ENCODE data around the gene MREG.
"Not testable (repeated sequence)": the region's sequence is repeated elsewhere in the genome, so short reads cannot be mapped to it uniquely, and the experiment has no call there.

MREG gene

GRCh38 chr2:215985257-215985656 lies 28.1 kb downstream of the MREG start:
- DNase-seq, result no peak

- no peak for DNase-seq
Measured at GRCh38 chr2:215984661-215985060, 28.7 kb downstream of the MREG start.

GRCh38 chr2:215983581-215984351 lies 29.6 kb downstream of the MREG start:
- DNase-seq, result no peak

- DNase-seq, result no peak
Measured at GRCh38 chr2:215982465-215982875, 30.9 kb downstream of the MREG start.

GRCh38 chr2:215981115-215981514 lies 32.2 kb downstream of the MREG start:
- no peak for DNase-seq

DNA sequence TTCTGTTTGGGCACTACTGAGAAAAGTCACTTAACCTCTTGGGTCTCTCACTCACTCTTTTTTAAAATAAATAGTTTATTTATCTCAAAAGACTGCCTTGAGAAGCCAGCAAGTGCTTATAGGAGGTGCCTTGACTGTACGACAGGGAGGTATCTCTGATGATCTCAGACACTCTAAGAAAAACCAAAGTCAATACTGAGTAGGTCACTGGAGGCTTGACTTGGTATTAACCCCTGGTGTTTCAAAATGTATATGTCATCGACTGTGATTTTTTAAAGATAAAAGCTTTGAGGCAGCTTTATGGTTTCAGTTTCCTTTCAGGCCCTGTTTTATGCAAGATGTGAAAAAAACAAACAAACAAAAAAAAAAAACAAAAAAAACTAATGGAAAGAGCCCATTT lies 33.7 kb downstream of the MREG start:
- DNase-seq, result no peak

DNA sequence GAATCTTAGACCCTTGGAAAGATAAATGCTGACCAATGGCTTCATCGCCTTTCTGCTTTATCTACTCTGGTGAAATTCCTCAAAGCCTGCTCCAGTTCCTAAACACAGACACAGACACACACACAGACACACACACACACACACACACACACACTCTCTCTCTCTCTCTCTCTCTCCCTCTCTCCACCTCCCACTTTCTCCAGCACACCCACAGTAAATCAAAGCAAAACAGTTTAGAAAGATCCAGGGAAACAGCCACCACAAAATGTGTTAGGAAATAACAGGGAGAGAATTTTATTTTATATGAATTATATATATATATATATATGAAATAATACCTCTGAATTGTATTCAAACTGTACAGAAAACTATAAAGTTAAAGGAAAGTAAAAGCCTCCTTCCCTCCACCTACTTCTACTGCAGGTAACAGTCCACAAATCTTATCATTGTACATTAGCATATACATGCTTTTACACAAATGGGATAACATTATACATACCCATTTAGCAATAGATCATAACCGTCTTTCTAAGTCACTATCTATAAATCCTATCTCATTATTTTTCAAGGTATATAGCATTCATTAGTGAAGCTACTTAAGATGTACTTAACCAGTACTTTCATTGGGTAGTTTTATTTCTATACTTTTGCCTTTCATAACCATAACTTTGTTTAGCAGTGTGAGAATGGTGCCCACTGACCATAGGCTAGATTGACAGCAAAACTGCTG lies 38.5 kb downstream of the MREG start:
- no peak for DNase-seq

- DNase-seq, result no peak
Measured at GRCh38 chr2:215973954-215974699, 39.2 kb downstream of the MREG start.

DNA sequence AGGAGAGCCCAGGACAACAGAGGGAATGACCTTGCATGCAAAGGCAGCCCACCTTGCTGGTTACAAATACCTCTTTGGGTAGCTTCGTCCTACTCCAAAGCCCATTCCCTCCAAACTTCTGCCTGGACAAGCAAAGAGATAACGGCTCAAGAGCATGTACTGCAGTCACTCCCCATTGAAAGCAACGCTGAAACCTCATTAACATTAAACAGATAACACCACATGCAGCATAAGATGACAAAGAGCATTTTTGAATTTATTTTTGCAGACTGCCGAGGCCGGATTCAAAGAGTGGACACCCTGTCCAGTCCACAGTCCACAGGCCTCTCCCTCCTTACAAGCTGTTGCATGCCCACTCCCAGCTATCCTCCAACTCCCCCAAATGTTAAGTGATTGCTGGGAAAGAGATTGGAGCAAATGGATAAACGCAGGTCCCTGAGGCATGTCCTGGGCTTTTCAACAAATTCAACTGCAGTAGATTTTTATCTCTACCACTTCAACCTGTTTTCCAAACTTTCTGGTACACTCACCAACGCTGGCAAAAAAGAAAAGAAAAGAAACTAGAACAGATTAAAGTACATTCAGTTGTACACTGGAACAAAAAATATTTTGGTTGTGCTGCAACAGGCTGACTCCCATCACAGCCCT lies 40.1 kb downstream of the MREG start:
- no peak for DNase-seq

DNA sequence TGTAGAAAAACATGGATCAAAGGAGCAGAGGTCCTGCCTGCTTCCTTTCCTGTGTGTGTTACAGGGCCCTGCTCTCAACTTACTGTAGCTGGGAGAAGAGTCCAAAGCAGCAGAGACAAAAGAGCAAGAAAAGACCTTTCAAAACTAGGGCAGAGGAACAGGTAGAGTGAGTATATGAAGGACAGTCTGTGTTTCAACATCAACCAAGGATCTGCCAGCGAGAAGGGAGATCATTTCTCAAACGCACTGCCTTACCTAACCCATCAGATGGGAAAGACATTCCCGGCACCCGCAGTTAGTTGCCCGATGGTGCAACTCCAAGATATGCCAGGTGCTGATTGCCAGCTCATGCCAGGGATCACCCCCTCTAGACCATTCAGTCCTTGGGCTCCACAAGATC lies 41.7 kb downstream of the MREG start:
- no peak for DNase-seq

DNA sequence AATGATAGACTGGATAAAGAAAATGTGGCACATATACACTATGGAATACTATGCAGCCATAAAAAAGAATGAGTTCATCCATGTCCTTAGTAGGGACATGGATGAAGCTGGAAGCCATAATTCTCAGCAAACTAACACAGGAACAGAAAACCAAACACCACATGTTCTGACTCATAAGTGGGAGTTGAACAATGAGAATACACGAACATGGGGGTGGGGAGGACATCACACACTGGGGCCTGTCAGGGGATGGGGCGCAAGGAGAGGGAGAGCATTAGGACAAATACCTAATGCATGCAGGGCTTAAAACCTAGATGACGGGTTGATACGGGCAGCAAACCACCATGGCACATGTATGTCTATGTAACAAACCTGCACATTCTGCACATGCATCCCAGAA lies 42.5 kb downstream of the MREG start:
- not testable (repeated sequence) for DNase-seq

- no peak for DNase-seq
Measured at GRCh38 chr2:215970425-215970824, 42.9 kb downstream of the MREG start.

GRCh38 chr2:215969131-215969841 lies 44.1 kb downstream of the MREG start:
- DNase-seq, result no peak

DNA sequence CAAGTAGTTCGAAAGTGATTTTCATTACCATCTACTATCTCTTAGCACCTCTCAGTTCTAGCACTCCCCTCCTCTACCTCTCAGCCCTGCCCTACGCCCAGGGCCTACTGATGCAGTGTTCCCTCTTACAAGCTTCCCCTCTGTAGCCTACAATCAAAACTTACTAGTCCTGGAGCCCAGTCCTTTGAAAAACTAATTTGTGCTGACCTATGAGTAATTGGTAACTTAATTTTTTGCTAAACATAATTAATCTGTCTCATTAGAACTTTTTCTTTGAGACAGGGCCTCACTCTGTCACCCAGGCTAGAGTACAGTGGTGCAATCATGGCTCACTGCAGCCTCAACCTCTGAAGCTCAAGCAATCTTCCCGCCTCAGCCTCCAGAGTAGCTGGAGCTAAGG lies 44.9 kb downstream of the MREG start:
- DNase-seq, result no peak

DNA sequence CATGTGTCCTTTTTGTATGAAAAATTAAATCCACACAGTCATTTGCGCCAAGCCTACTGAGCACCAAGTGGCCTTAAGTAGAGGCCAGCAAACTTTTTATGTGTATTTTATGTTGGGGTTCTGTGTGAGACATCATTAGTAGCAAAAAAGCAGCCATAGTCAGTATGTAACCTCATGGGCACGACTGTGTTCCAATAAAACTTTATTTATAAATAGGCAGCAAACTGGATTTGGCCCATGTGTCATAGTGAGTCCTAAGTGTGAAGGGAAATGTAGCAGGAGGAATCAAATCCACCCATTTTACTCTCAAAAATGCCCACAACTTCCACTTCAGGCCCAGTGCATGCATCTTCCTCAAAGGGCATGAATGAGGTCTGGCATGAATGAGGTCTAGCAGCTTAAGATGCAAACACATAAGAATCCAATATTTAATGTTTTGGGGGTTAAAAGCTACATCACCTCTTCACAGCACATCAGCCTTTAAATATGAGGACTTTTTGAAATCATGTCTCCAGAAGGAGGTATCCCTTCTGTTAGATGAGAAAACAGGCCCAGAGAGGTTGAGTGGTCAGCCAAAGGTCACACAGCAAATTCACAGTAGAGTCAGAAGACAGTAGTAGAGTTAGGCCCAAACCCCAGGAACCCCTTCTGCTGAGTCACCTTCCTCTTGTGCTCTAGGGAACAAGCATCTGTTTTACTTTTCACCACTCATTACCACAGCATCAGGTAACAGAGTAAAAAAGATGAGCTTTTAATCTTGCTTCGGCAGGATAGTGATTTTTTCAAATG lies 45.6 kb downstream of the MREG start:
- DNase-seq, result no peak

DNA sequence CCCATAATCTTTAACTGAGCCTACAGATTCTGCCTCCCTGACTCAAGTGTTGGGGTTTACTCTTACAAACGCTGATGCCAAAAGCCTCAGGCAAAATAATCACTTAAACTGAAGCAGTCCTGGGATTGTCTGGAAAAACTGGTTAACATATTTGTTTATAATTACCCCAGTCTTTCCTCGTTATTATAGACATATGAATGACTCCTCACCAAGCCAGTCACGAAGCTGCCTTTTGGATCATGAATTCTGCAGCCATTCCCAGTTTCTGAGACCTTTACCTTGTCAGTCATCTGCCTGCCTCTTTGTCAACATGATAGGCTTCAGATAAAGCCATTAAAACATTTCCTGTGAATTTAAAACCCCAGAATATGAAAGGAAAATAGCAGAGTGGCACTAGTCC lies 46.4 kb downstream of the MREG start:
- DNase-seq, result no peak

DNA sequence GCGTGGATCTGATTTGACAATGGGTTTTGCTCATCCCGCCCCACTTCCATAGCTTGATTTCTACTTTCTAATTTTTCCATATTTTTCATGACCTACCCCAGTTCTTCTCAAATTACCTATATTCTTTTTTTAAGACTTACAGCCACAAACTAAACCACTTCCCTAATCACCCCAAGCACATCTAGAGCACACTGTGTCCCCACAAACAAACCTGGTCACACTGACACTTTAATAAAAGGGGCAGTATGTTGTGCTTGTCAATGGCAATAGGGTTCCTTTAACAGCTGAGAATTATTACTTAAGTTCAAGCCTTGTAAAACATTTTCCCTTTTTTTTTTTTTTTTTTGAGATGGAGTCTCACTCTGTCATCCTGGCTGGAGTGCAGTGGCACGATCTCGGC lies 47.1 kb downstream of the MREG start:
- DNase-seq, result no peak

GRCh38 chr2:215965532-215966165 lies 47.7 kb downstream of the MREG start:
- no peak for DNase-seq

GRCh38 chr2:215961981-215962380 lies 51.4 kb downstream of the MREG start:
- DNase-seq, result no peak

- DNase-seq, result no peak
Measured at GRCh38 chr2:215958257-215958656, 55.1 kb downstream of the MREG start.
